Midbrain (tissue), 1 donor: ENCODE measurements around the gene AACS.
A peak's percentile ranks its signal among the peaks of the same experiment; 100 is the strongest.

Source experiments
- DNase-seq: peaks from one replicate; lab custom pipeline; 2025; lab: John Stamatoyannopoulos, UW

AACS gene

GRCh38 chr12:125152463-125152862, 87.2 kb downstream of the AACS start:
- no peak for DNase-seq

GRCh38 chr12:125155366-125155765, 90.1 kb downstream of the AACS start:
- DNase-seq: no peak

- DNase-seq: no peak
These were observed 91.9 kb downstream of the AACS start for GRCh38 chr12:125157177-125157576.

GRCh38 chr12:125159702-125160101, 94.5 kb downstream of the AACS start:
- no peak for DNase-seq

GRCh38 chr12:125160281-125160955, 95.2 kb downstream of the AACS start:
- no peak for DNase-seq

GRCh38 chr12:125161712-125162022, 96.4 kb downstream of the AACS start:
- no peak for DNase-seq

- DNase-seq: no peak
These were observed 97.3 kb downstream of the AACS start for GRCh38 chr12:125162489-125163028.

- no peak for DNase-seq
These were observed 97.9 kb downstream of the AACS start for GRCh38 chr12:125163148-125163547.

- DNase-seq: no peak
These were observed 99.3 kb downstream of the AACS start for GRCh38 chr12:125164541-125164940.

- no peak for DNase-seq
These were observed 100.8 kb downstream of the AACS start for GRCh38 chr12:125166041-125166440.

GRCh38 chr12:125167658-125168057, 102.4 kb downstream of the AACS start:
- no peak for DNase-seq

GRCh38 chr12:125169451-125169850, 104.2 kb downstream of the AACS start:
- DNase-seq: no peak

- DNase-seq: no peak
These were observed 104.6 kb downstream of the AACS start for GRCh38 chr12:125169870-125170269.

- DNase-seq: no peak
These were observed 106.0 kb downstream of the AACS start for GRCh38 chr12:125171267-125171666.

GRCh38 chr12:125172231-125172850, 107.1 kb downstream of the AACS start:
- no peak for DNase-seq

GRCh38 chr12:125175576-125175975, 110.3 kb downstream of the AACS start:
- DNase-seq: no peak

- no peak for DNase-seq
These were observed 113.0 kb downstream of the AACS start for GRCh38 chr12:125178222-125178621.

GRCh38 chr12:125180144-125180543, 114.9 kb downstream of the AACS start:
- DNase-seq: no peak

GRCh38 chr12:125181107-125181506, 115.9 kb downstream of the AACS start:
- DNase-seq: no peak

GRCh38 chr12:125183187-125184067, 118.2 kb downstream of the AACS start:
- DNase-seq: peak; percentile 91

- DNase-seq: no peak
These were observed 119.2 kb downstream of the AACS start for GRCh38 chr12:125184213-125184967.

GRCh38 chr12:125185311-125185739, 120.1 kb downstream of the AACS start:
- DNase-seq: no peak
